Thyroid gland (tissue), 4 donors: ENCODE results near the gene ZBTB7B.

Experiments used
- CTCF ChIP-seq, 6 experiments: fragments of 200-600 bp in 3 of 6; fragments of 450-650 bp in 3 of 6; sonication (generic) in 3 of 6; IDR thresholded peaks; one replicate each; pipeline ENCODE4 v1.5.1; 2016 to 2019; ENCODE audit warnings: antibody characterized with exemption in 6 of 6, mild to moderate bottlenecking in 2 of 6, inconsistent platforms in 1 of 6, moderate library complexity in 1 of 6
- POLR2A ChIP-seq, 2 donors: fragments of 450-650 bp; IDR thresholded peaks; one replicate each; pipeline ENCODE4 v1.6.1; 2017; ENCODE audit warnings: antibody characterized with exemption in 2 of 2, mild to moderate bottlenecking in 2 of 2, moderate library complexity in 1 of 2

GRCh38 chr1:154964359-154964758, 38.2 kb upstream of the ZBTB7B start:
- TF ChIP-seq CTCF (IDR thresholded peaks at IDR 0.05) (no peak), POLR2A (IDR thresholded peaks at IDR 0.05) (no peak)
